ENCODE data around the gene LNPEP. TPM values are rescaled to one million over a fixed set of nuclear protein-coding genes. Genes with fewer than 3 reads are reported as not detected.

LNPEP gene
- total RNA-seq, 1 experiment from 2014 or later, result 18.8 TPM

- Histone ChIP-seq H4K20me1 (ENCODE audit: insufficient read depth) (no peaks in the 10 kb centered on the region), H2AFZ (no peak overlapping the region), H3K4me2 (no peak overlapping the region), H3K4me3 (no peak overlapping the region), H3K27ac (no peak overlapping the region), H3K79me2 (ENCODE audit: low read depth) (no peaks in the 10 kb centered on the region), H3K36me3 (ENCODE audit: low read depth) (no peaks in the 10 kb centered on the region), H3K4me1 (replicated peaks; ENCODE audit: insufficient read depth) (no peaks in the 10 kb centered on the region), H3K9me2 (ENCODE audit: insufficient read depth) (no peaks in the 10 kb centered on the region), H3K9me3 (ENCODE audit: insufficient read depth, low read depth) (no peaks in the 10 kb centered on the region), H3K27me3 (ENCODE audit: insufficient read depth, low read depth) (no peaks in the 10 kb centered on the region), H3F3A (ENCODE audit: insufficient read depth, low read depth) (no peaks in the 10 kb centered on the region)
- no peak for DNase-seq
- no peak for TF ChIP-seq CTCF (conservative IDR thresholded peaks at IDR 0.05)
- no peak for TF ChIP-seq EZH2 (IDR thresholded peaks at IDR 0.05; ENCODE audit: low read depth)
- ChIA-PET POLR2A (ENCODE audit: unreplicated experiment) (no interaction called here), CTCF (no interaction called here)
- BruUV-seq (replicated peaks), result no TSS peak
- intact Hi-C loops (cut with micrococcal nuclease; ENCODE audit: unreplicated experiment), result no loop called here
These were observed 101.9 kb downstream of the LNPEP start for GRCh38 chr5:97037819-97038218.

GRCh38 chr5:97041239-97041638 is 105.4 kb downstream of the LNPEP start:
- no TSS peak for BruUV-seq (replicated peaks)
- no peaks in the 10 kb centered on the region for H3K79me2 ChIP-seq (ENCODE audit: low read depth)
- intact Hi-C loops (cut with micrococcal nuclease; ENCODE audit: unreplicated experiment), result no loop called here
- no peak for DNase-seq
- H3K9me2 ChIP-seq (ENCODE audit: insufficient read depth), result no peaks in the 10 kb centered on the region
- H4K20me1 ChIP-seq (ENCODE audit: insufficient read depth), result no peaks in the 10 kb centered on the region
- ChIA-PET POLR2A (ENCODE audit: unreplicated experiment) (no interaction called here), CTCF (no interaction called here)
- no peak for TF ChIP-seq EZH2 (IDR thresholded peaks at IDR 0.05; ENCODE audit: low read depth)
- H3F3A ChIP-seq (ENCODE audit: insufficient read depth, low read depth), result no peaks in the 10 kb centered on the region
- no peak overlapping the region for H3K4me2 ChIP-seq
- no peaks in the 10 kb centered on the region for H3K4me1 ChIP-seq (replicated peaks; ENCODE audit: insufficient read depth)
- H3K27ac ChIP-seq, result no peak overlapping the region
- H3K9me3 ChIP-seq (ENCODE audit: insufficient read depth, low read depth), result no peaks in the 10 kb centered on the region
- no peaks in the 10 kb centered on the region for H3K36me3 ChIP-seq (ENCODE audit: low read depth)
- no peak overlapping the region for H3K4me3 ChIP-seq
- H2AFZ ChIP-seq, result no peak overlapping the region
- no peaks in the 10 kb centered on the region for H3K27me3 ChIP-seq (ENCODE audit: insufficient read depth, low read depth)

DNA sequence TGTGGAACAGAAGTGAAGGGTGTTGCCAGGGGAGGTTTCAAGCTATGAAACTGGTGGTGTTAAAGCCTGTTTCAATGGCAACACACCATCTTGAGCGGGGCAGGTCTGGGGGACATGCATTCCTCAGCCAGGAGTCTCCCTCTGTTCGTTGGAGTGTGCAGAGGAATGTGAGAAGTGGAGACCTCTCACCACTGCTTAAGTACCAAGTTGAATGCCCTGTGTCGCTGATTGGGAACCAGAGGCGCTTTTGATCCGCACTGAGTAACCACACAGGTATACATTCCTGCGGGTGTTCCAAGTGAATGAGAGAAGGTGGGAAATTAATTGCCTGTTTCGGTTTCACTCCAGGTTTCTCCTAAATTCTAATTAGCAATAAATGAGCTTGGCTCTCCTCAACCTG is 107.1 kb downstream of the LNPEP start:
- Histone ChIP-seq H3K4me2 (no peak overlapping the region), H3F3A (ENCODE audit: insufficient read depth, low read depth) (no peaks in the 10 kb centered on the region), H3K9me3 (ENCODE audit: insufficient read depth, low read depth) (no peaks in the 10 kb centered on the region), H3K4me3 (no peak overlapping the region), H2AFZ (no peak overlapping the region), H3K36me3 (ENCODE audit: low read depth) (no peaks in the 10 kb centered on the region), H4K20me1 (ENCODE audit: insufficient read depth) (no peaks in the 10 kb centered on the region), H3K4me1 (replicated peaks; ENCODE audit: insufficient read depth) (no peaks in the 10 kb centered on the region), H3K27ac (no peak overlapping the region), H3K79me2 (ENCODE audit: low read depth) (no peaks in the 10 kb centered on the region), H3K27me3 (ENCODE audit: insufficient read depth, low read depth) (no peaks in the 10 kb centered on the region), H3K9me2 (ENCODE audit: insufficient read depth) (no peaks in the 10 kb centered on the region)
- ChIA-PET POLR2A (ENCODE audit: unreplicated experiment) (no interaction called here), CTCF (interaction anchor here (0.7 kb wide), 1 partner anchor 291 kb away, joined by 7 read pairs; no protein-coding TSS in a partner anchor)
- DNase-seq, result no peak
- BruUV-seq (replicated peaks), result no TSS peak
- intact Hi-C loops (cut with micrococcal nuclease; ENCODE audit: unreplicated experiment), result no loop called here
- no peak for TF ChIP-seq CTCF (conservative IDR thresholded peaks at IDR 0.05)
- no peak for TF ChIP-seq EZH2 (IDR thresholded peaks at IDR 0.05; ENCODE audit: low read depth)

DNA sequence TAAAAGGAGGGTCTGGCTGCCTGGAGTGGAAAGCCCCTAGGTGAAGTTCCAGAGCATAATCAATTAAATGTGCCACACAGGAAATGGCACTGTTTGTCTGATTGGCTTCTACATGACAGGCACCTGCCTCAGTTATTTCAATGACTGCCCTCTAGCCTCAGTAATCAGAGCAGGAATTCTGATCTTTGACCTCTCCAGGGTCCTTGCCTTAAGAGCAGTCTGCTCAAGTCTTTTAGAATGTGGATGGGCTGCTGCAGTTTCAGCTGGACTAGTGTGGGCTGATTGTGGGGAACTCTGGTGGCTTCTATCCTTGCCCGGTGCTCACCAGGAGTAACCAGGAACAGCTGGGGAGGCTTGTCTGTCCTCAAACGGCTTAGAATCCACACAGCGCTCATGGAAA is 107.6 kb downstream of the LNPEP start:
- no peaks in the 10 kb centered on the region for H3F3A ChIP-seq (ENCODE audit: insufficient read depth, low read depth)
- no peak overlapping the region for H3K27ac ChIP-seq
- H3K4me3 ChIP-seq, result no peak overlapping the region
- no peaks in the 10 kb centered on the region for H3K36me3 ChIP-seq (ENCODE audit: low read depth)
- ChIA-PET POLR2A (ENCODE audit: unreplicated experiment) (interaction anchor here (0.6 kb wide), 1 partner anchor 105 kb away, joined by 9 read pairs; no protein-coding TSS in a partner anchor), CTCF (interaction anchor here (0.7 kb wide), 1 partner anchor 291 kb away, joined by 7 read pairs; no protein-coding TSS in a partner anchor)
- H3K27me3 ChIP-seq (ENCODE audit: insufficient read depth, low read depth), result no peaks in the 10 kb centered on the region
- H3K79me2 ChIP-seq (ENCODE audit: low read depth), result no peaks in the 10 kb centered on the region
- no peak overlapping the region for H3K4me2 ChIP-seq
- no peaks in the 10 kb centered on the region for H3K9me2 ChIP-seq (ENCODE audit: insufficient read depth)
- no peaks in the 10 kb centered on the region for H4K20me1 ChIP-seq (ENCODE audit: insufficient read depth)
- DNase-seq, result no peak
- TF ChIP-seq CTCF (conservative IDR thresholded peaks at IDR 0.05) (no peak), EZH2 (IDR thresholded peaks at IDR 0.05; ENCODE audit: low read depth) (no peak)
- no peaks in the 10 kb centered on the region for H3K9me3 ChIP-seq (ENCODE audit: insufficient read depth, low read depth)
- no TSS peak for BruUV-seq (replicated peaks)
- no peak overlapping the region for H2AFZ ChIP-seq
- intact Hi-C loops (cut with micrococcal nuclease; ENCODE audit: unreplicated experiment), result no loop called here
- no peaks in the 10 kb centered on the region for H3K4me1 ChIP-seq (replicated peaks; ENCODE audit: insufficient read depth)
